IMR-90 (cell line): ENCODE data around the gene OR10D3. TPM values are rescaled to one million over a fixed set of nuclear protein-coding genes. Genes with fewer than 3 reads are reported as not detected.

Experiments
- ATAC-seq: fragments of 200-7000 bp; cut with Tn5 transposase; 2 replicates; pipeline ENCODE4 v1.9.1; 2020; ENCODE audit warnings: low read depth, mild to moderate bottlenecking, moderate library complexity
- BruUV-seq: library from RNA; stranded (reverse); fragments of 400-500 nt; replicated peaks from 2 replicates; lab custom pipeline; 2021; lab: Mats Ljungman, UMichigan
- CTCF ChIA-PET: fragments of 300-600 bp; formaldehyde crosslinking; extraction: SDS; loops from one replicate; lab custom pipeline; 2021; ENCODE audit warnings: antibody characterized with exemption; lab: Yijun Ruan, JAX
- POLR2A ChIA-PET: fragments of 300-600 bp; sonication (Branson Sonifier 250); formaldehyde crosslinking; loops from one replicate; lab custom pipeline; 2022; ENCODE audit warnings: antibody characterized with exemption; ENCODE audit not compliant: unreplicated experiment; lab: Charles Lee
- DNase-seq: peaks from one replicate; pipeline ENCODE4 v3.0.0; 2013
- H2AFZ ChIP-seq: replicated peaks from 2 replicates; pipeline ENCODE3; 2013; ENCODE audit warnings: low read length, mild to moderate bottlenecking; ENCODE audit not compliant: poor library complexity
- H2AK5ac ChIP-seq: 2 replicates; pipeline ENCODE4 v1.6.1; 2013; ENCODE audit warnings: low read depth, low read length, inconsistent platforms
- H2AK9ac ChIP-seq: replicated peaks from 2 replicates; pipeline ENCODE3; 2013; ENCODE audit warnings: mild to moderate bottlenecking, low read depth, low read length, moderate library complexity; ENCODE audit not compliant: poor library complexity
- H2BK120ac ChIP-seq: 2 replicates; pipeline ENCODE4 v1.6.1; 2013; ENCODE audit warnings: low read depth, low read length, inconsistent platforms
- H2BK15ac ChIP-seq: 3 replicates; pipeline ENCODE4 v1.6.1; 2013; ENCODE audit warnings: low read depth, low read length, inconsistent platforms
- H2BK20ac ChIP-seq: 2 replicates; pipeline ENCODE4 v1.6.1; 2013; ENCODE audit warnings: low read depth, mild to moderate bottlenecking, inconsistent platforms, low read length, moderate library complexity
- H2BK5ac ChIP-seq: 2 replicates; pipeline ENCODE4 v1.6.1; 2013; ENCODE audit warnings: mild to moderate bottlenecking, low read depth, low read length, inconsistent platforms; ENCODE audit not compliant: poor library complexity, severe bottlenecking
- H3K14ac ChIP-seq: replicated peaks from 2 replicates; pipeline ENCODE4 v1.6.1; 2013; ENCODE audit warnings: low read depth, low read length, inconsistent platforms
- H3K18ac ChIP-seq: 2 replicates; pipeline ENCODE4 v1.6.1; 2013; ENCODE audit warnings: low read depth, low read length, control low read depth
- H3K23ac ChIP-seq: 2 replicates; pipeline ENCODE4 v1.6.1; 2013; ENCODE audit warnings: low read depth, low read length, inconsistent platforms
- H3K27ac ChIP-seq: 2 replicates; pipeline ENCODE4 v1.5.1; 2013; ENCODE audit warnings: mild to moderate bottlenecking, control low read depth, low read length; ENCODE audit not compliant: insufficient read depth
- H3K27me3 ChIP-seq: 2 replicates; pipeline ENCODE4 v1.6.1; 2013; ENCODE audit warnings: low read length; ENCODE audit not compliant: control insufficient read depth, insufficient read depth
- H3K36me3 ChIP-seq: 2 replicates; pipeline ENCODE4 v1.6.1; 2013; ENCODE audit warnings: low read length, mixed read lengths; ENCODE audit not compliant: control insufficient read depth, insufficient read depth
- H3K4ac ChIP-seq: 2 replicates; pipeline ENCODE4 v1.6.1; 2013; ENCODE audit warnings: low read depth, low read length, inconsistent platforms
- H3K4me1 ChIP-seq: 2 replicates; pipeline ENCODE4 v1.6.1; 2013; ENCODE audit warnings: low read length, mixed read lengths; ENCODE audit not compliant: control insufficient read depth, insufficient read depth
- H3K4me2 ChIP-seq: 2 replicates; pipeline ENCODE4 v1.6.1; 2013; ENCODE audit warnings: low read depth, mild to moderate bottlenecking, control low read depth, low read length, moderate library complexity
- H3K4me3 ChIP-seq: 2 replicates; pipeline ENCODE4 v1.5.1; 2013; ENCODE audit warnings: low read depth, mild to moderate bottlenecking, control low read depth, low read length, moderate library complexity; ENCODE audit not compliant: insufficient read depth
- H3K56ac ChIP-seq: 2 replicates; pipeline ENCODE4 v1.6.1; 2013; ENCODE audit warnings: low read length, inconsistent platforms; ENCODE audit not compliant: insufficient read depth; ENCODE audit errors: extremely low read depth
- H3K79me1 ChIP-seq, 2 experiments: 2 replicates each; pipeline ENCODE4 v1.6.1; 2013; ENCODE audit warnings: low read length in 2 of 2, inconsistent platforms in 1 of 2, low read depth in 1 of 2
- H3K9ac ChIP-seq: 2 replicates; pipeline ENCODE4 v1.6.1; 2013; ENCODE audit warnings: low read depth, low read length, control low read depth
- H3K9me1 ChIP-seq: 2 replicates; pipeline ENCODE4 v1.6.1; 2013; ENCODE audit warnings: low read length, inconsistent platforms; ENCODE audit not compliant: insufficient read depth
- H3K9me3 ChIP-seq: 2 replicates; pipeline ENCODE4 v1.6.1; 2013; ENCODE audit warnings: low read length; ENCODE audit not compliant: control insufficient read depth, insufficient read depth
- H4K20me1 ChIP-seq: 2 replicates; pipeline ENCODE4 v1.6.1; 2013; ENCODE audit warnings: low read length, inconsistent platforms; ENCODE audit not compliant: insufficient read depth
- H4K5ac ChIP-seq: 2 replicates; pipeline ENCODE4 v1.6.1; 2013; ENCODE audit warnings: mild to moderate bottlenecking, low read depth, low read length, control low read depth
- H4K8ac ChIP-seq, 2 experiments: 2 replicates each; pipeline ENCODE4 v1.6.1; 2013; ENCODE audit warnings: low read depth in 2 of 2, low read length in 2 of 2, control low read depth in 1 of 2, inconsistent platforms in 1 of 2
- H4K91ac ChIP-seq: 2 replicates; pipeline ENCODE4 v1.6.1; 2013; ENCODE audit warnings: low read depth, low read length, inconsistent platforms; ENCODE audit not compliant: insufficient read depth
- BHLHE40 ChIP-seq: fragments of 150-350 bp; IDR thresholded peaks from 2 replicates; pipeline ENCODE4 v1.6.1; 2016; ENCODE audit warnings: mild to moderate bottlenecking, low read depth, low read length
- CEBPB ChIP-seq: IDR thresholded peaks from 2 replicates; pipeline ENCODE4 v1.6.1; 2012; ENCODE audit warnings: low read depth, low read length, improper control_type of control experiment
- CHD1 ChIP-seq: IDR thresholded peaks from 2 replicates; pipeline ENCODE4 v1.6.1; 2012; ENCODE audit warnings: low read depth, low read length, improper control_type of control experiment
- CTCF ChIP-seq: conservative IDR thresholded peaks from 2 replicates; pipeline ENCODE4 v1.5.1; 2012; ENCODE audit warnings: mild to moderate bottlenecking, low read depth, low read length, improper control_type of control experiment
- ELK1 ChIP-seq: fragments of 150-350 bp; IDR thresholded peaks from 2 replicates; pipeline ENCODE4 v1.6.1; 2016; ENCODE audit warnings: low read depth, mild to moderate bottlenecking, low read length, moderate library complexity, borderline replicate concordance
- FOS ChIP-seq: fragments of 150-350 bp; IDR thresholded peaks from 2 replicates; pipeline ENCODE4 v1.6.1; 2016; ENCODE audit warnings: low read depth, low read length
- MAFK ChIP-seq: IDR thresholded peaks from 2 replicates; pipeline ENCODE4 v1.6.1; 2012; ENCODE audit warnings: low read depth, low read length, improper control_type of control experiment
- MAZ ChIP-seq: IDR thresholded peaks from 2 replicates; pipeline ENCODE4 v1.6.1; 2012; ENCODE audit warnings: low read depth, mild to moderate bottlenecking, low read length, improper control_type of control experiment, moderate library complexity, borderline replicate concordance
- MXI1 ChIP-seq: IDR thresholded peaks from 2 replicates; pipeline ENCODE4 v1.6.1; 2012; ENCODE audit warnings: low read depth, mild to moderate bottlenecking, low read length, moderate library complexity, borderline replicate concordance
- NFE2L2 ChIP-seq: fragments of 150-350 bp; IDR thresholded peaks from 2 replicates; pipeline ENCODE4 v1.6.1; 2016; ENCODE audit warnings: low read depth, mild to moderate bottlenecking, low read length
- POLR2A ChIP-seq: IDR thresholded peaks from 2 replicates; pipeline ENCODE4 v1.6.1; 2012; ENCODE audit warnings: mild to moderate bottlenecking, low read depth, low read length
- RAD21 ChIP-seq: IDR thresholded peaks from 2 replicates; pipeline ENCODE4 v1.6.1; 2012; ENCODE audit warnings: low read length, improper control_type of control experiment
- RCOR1 ChIP-seq: IDR thresholded peaks from 2 replicates; pipeline ENCODE4 v1.6.1; 2012; ENCODE audit warnings: mild to moderate bottlenecking, low read length, improper control_type of control experiment; ENCODE audit not compliant: insufficient replicate concordance
- RFX5 ChIP-seq: IDR thresholded peaks from 2 replicates; pipeline ENCODE4 v1.8.0; 2012; ENCODE audit warnings: low read depth, mild to moderate bottlenecking, low read length, moderate library complexity
- SMC3 ChIP-seq: fragments of 150-350 bp; IDR thresholded peaks from 2 replicates; pipeline ENCODE4 v1.6.1; 2016; ENCODE audit warnings: low read depth, mild to moderate bottlenecking, antibody characterized with exemption, low read length, moderate library complexity
- USF2 ChIP-seq: fragments of 150-350 bp; IDR thresholded peaks from 2 replicates; pipeline ENCODE4 v1.6.1; 2017; ENCODE audit warnings: mild to moderate bottlenecking, antibody characterized with exemption, low read length, low read depth
- WGBS, 2 experiments: methylation state at CpG; one replicate each; pipeline versions ENCODE4 v1.1.5 to v1.1.7; 2013; ENCODE audit warnings: missing lambda C conversion rate in 2 of 2; ENCODE audit not compliant: insufficient read length in 1 of 2; ENCODE audit errors: extremely low coverage in 2 of 2; 5-methylcytosine and 5-hydroxymethylcytosine counted together
- dilution Hi-C: fragments of 300-500 bp; cut with HindIII; formaldehyde crosslinking; loops from one replicate; pipeline ENCODE4 v1.14.3; 2018; ENCODE audit warnings: low sequenced_read_pairs; ENCODE audit not compliant: unreplicated experiment
- in situ Hi-C: fragments of 300-500 bp; cut with MboI; formaldehyde crosslinking; loops from 3 replicates; pipeline ENCODE4 v1.14.3; 2019; ENCODE audit warnings: low sequenced_read_pairs, inconsistent platforms, mixed read lengths
- intact Hi-C: fragments of 100-400 bp; cut with micrococcal nuclease; formaldehyde crosslinking; loops from 2 replicates; pipeline ENCODE4 v1.10.0; 2022
- polyA plus RNA-seq, 3 experiments: library from polyadenylated mRNA; depleted of rRNA; stranded (reverse); fragments of >200 nt; gene quantifications; 2 replicates each; pipeline ENCODE4 v1.2.3, GENCODE V29; 2012; ENCODE audit warnings: low replicate concordance in 1 of 3
- total RNA-seq: library from RNA; depleted of rRNA; stranded (reverse); fragments of >200 nt; gene quantifications from 2 replicates; pipeline ENCODE4 v1.2.3, GENCODE V29; 2012

Gene OR10D3
- total and polyA plus RNA-seq, 2 of the 4 experiments (the other 2 are of a cell fraction), result not detected

GRCh38 chr11:124214027-124214426 lies 30.9 kb downstream of the OR10D3 start:
- ChIA-PET CTCF (no interaction called here), POLR2A (no interaction called here)
- Histone ChIP-seq H3K27ac (no peak overlapping the region), H3K9ac (no peak overlapping the region), H4K8ac (no peak overlapping the region), H3K27me3 (no peaks in the 10 kb centered on the region; the same call in 1 of the 2 replicates), H3K9me1 (no peaks in the 10 kb centered on the region), H2AFZ (no peak overlapping the region), H3K4ac (no peak overlapping the region), H3K4me1 (no peaks in the 10 kb centered on the region), H3K9me3 (no peaks in the 10 kb centered on the region), H4K91ac (no peak overlapping the region), H2AK5ac (no peak overlapping the region), H3K56ac (no peak overlapping the region), H3K14ac (no peak overlapping the region), H2BK120ac (no peak overlapping the region), H3K36me3 (no peaks in the 10 kb centered on the region), H3K79me1 (no peaks in the 10 kb centered on the region), H4K20me1 (no peaks in the 10 kb centered on the region), H3K4me2 (no peak overlapping the region), H2BK20ac (no peak overlapping the region), H3K23ac (no peak overlapping the region), H3K4me3 (no peak overlapping the region), H2AK9ac (no peak overlapping the region), H2BK15ac (no peak overlapping the region), H2BK5ac (no peak overlapping the region), H3K18ac (no peak overlapping the region), H4K5ac (no peak overlapping the region)
- dilution Hi-C loops, result no loop called here
- in situ Hi-C loops, result no loop called here
- no CpG with 5 or more reads among the region's 3 CpGs for WGBS, 2 experiments
- ATAC-seq, result no peak
- intact Hi-C loops, result no loop called here
- no peak for DNase-seq
- TF ChIP-seq SMC3 (no peak), RCOR1 (no peak), POLR2A (no peak), MAZ (no peak), MXI1 (no peak), USF2 (no peak), RAD21 (no peak), CTCF (no peak), CEBPB (no peak), NFE2L2 (no peak), CHD1 (no peak), MAFK (no peak), BHLHE40 (no peak), FOS (no peak), RFX5 (no peak), ELK1 (no peak)
- BruUV-seq, result no TSS peak
